MM.1S (cell line): Measurements from ENCODE around the gene FBXW7.

Experiments
- CTCF ChIP-seq: fragments of 300-600 bp; sonication (generic); IDR thresholded peaks from 2 replicates; pipeline ENCODE4 v1.5.1; 2016; ENCODE audit warnings: antibody characterized with exemption, low read length, mixed read lengths
- EZH2 ChIP-seq: fragments of 300-600 bp; sonication (generic); optimal IDR thresholded peaks from 2 replicates; pipeline ENCODE3; 2017; ENCODE audit warnings: low read depth, mild to moderate bottlenecking, antibody characterized with exemption, low read length, mixed read lengths
- EZH2phosphoT487 ChIP-seq: fragments of 300-600 bp; sonication (generic); IDR thresholded peaks from 2 replicates; pipeline ENCODE4 v1.6.1; 2018; ENCODE audit warnings: antibody characterized with exemption, low read length

GRCh38 chr4:152296386-152296785 lies 239.5 kb downstream of the FBXW7 start:
- TF ChIP-seq CTCF, result no peak
- TF ChIP-seq EZH2, result no peak
- TF ChIP-seq EZH2phosphoT487, result no peak
